ENCODE measurements around the gene TBX20.
"Not testable (repeated sequence)": the region's sequence is repeated elsewhere in the genome, so short reads cannot be mapped to it uniquely, and the experiment has no call there.

TBX20 gene

GRCh38 chr7:35255443-35256255 is 1.7 kb upstream of the TBX20 start:
- no peak for DNase-seq

- DNase-seq = no peak
Measured at GRCh38 chr7:35254496-35255442, 869 bp upstream of the TBX20 start.

DNA sequence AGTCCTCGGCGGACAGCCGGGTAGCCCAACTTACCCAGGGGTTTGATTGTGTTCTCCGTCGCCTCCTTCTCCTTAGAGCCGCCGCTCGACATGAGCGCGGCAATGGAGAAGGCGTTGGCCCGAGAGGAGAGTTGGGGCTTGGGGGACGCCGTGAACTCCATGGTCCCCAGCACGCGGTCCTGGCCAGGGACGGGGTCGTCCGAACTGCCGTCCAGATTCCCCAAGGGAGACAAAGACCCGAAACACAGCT is 515 bp downstream of the TBX20 start:
- no peak for DNase-seq

- DNase-seq = no peak
Measured at GRCh38 chr7:35252612-35253459, 1.1 kb downstream of the TBX20 start.

DNA sequence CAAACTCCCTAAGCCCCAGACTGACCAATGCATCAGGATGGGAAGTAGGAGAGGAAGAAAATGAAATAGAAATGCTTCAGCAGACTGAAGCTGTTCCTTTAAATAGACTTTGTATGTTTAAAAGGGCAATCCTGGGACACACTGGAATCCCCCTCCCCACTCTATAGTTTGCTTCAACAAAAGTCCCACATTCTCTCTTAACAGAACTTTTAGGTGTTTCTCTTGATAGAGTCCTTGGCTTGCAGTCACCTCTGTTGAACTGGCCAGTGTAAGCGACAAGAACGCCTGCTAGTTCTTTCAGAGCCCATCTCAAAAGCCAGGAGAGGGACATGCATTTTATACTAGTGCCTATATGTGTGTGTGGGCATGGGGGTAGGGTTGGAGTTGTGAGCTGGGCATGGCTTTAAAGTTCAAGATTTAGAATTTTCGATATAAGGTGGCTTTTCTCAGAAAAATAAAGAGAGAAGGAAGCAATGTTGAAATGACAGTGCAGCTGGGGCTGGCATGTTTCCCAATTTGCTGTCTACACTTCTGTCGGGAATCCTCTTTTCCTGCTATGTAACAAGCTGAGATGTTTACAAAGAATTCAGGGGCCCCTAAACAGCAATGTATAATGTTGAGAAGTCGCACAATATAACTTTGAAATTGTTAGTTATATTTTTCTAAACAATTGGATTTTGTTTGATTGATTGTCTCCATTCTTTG is 2.1 kb downstream of the TBX20 start:
- no peak for DNase-seq

GRCh38 chr7:35250941-35251340 is 3.0 kb downstream of the TBX20 start:
- DNase-seq = no peak

GRCh38 chr7:35250452-35250851 is 3.4 kb downstream of the TBX20 start:
- no peak for DNase-seq

DNA sequence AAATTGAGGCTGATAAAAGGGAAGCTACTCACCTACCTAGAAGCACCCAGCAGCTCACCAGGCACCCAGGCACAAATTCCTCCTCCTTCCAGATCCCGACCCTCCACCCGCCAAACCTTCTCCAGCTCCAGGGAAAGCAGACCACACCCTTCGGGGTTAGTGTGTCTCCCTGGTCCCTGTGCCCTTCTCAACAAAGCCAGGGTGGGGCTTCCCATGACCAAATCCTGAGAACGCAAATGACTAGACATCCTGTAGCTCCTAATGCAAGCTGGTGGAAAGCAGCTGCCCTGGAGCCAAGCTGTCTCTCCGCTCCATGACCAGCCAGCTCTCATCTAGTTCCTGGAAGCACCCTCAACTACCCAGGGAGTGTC is 4.4 kb downstream of the TBX20 start:
- no peak for DNase-seq

DNA sequence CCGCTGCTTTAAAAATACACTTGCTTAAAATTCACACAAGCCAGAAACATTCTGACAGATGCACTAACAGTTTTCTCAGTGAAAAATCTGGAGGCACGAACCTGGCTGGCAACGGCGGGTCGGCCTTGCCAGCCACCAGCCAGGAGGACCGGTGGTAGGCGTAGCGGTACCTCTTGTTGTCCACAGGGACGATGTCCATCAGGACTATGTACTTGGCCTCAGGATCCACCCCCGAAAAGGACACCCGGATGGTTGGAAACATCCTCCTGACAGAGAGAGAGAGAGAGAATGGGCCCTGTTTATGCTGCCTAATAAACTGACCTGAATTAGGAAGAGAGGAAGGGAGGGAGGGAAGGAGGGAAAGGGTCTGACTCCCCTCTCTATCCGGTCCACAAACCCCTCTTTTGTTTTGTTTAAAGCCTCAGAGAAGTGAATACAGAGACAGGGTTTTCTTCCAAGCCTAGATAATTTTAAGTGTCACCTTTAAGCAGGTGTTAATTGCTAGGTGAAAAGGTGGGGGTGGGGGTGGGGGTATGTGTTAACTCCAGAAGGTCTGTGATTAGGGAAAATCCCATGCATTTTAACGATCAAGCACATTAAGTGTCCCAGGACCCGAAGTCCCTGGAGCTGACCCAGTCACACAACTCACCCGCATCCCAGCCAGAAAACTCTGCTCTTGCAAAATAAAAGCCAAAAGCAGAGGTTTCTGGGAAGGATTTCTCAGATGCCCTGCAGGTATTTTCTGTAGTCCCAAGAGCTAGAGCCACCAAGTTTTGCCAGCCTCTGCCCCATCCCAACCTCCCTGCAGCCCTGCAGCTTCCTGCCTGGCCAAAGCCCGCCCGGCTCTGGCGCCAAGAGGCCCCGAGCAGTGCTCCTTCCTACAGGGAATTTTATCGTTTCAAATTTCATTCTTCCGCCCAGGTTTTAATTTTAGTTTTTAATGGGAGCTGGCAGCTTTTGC is 5.0 kb downstream of the TBX20 start:
- DNase-seq = no peak

- no peak for DNase-seq
Measured at GRCh38 chr7:35246819-35247218, 7.1 kb downstream of the TBX20 start.

DNA sequence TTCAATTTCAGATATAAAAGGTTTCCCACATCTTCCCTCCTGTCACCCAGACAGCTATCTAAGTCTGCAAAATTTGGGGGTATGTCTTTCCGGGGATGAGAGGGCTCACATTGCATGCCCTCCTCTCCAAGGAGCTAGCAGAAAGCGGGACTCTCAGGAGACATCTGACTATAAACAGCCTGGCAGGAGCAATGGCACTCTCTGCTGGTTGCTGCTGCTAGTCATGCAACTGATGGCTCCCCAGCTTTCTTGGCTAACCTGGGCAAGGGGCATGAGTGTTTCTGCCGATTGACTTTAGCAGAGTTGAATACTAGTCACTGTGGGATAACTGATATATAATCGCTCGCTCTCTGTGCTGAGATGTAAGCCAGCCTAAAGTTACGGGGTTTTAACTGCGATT is 12.0 kb downstream of the TBX20 start:
- DNase-seq = no peak

- no peak for DNase-seq
Measured at GRCh38 chr7:35241436-35241835, 12.5 kb downstream of the TBX20 start.

DNA sequence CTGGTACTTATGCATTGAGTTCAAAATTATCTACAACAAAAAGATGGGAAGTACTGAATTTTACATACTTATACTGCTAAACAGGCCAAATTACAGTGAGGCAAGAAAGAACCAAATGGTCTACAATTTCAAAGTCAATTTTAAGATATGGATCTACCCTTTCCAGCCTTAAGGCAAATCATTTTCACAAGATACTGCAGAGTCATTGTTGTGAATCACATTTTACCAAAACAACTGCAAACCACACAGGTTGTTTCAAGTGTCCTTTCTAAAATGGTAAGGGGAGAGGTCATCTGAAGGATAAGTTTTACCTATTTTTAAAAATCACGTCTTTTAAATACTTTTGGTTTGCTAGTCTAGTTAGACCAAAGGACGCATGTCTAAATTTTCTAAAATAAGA is 12.9 kb downstream of the TBX20 start:
- DNase-seq = not testable (repeated sequence)

- DNase-seq = not testable (repeated sequence)
Measured at GRCh38 chr7:35238456-35238855, 15.4 kb downstream of the TBX20 start.

- DNase-seq = no peak
Measured at GRCh38 chr7:35232994-35233393, 20.9 kb downstream of the TBX20 start.

GRCh38 chr7:35231221-35231620 is 22.7 kb downstream of the TBX20 start:
- not testable (repeated sequence) for DNase-seq

GRCh38 chr7:35229116-35229780 is 24.7 kb downstream of the TBX20 start:
- not testable (repeated sequence) for DNase-seq

GRCh38 chr7:35228496-35229051 is 25.3 kb downstream of the TBX20 start:
- DNase-seq = not testable (repeated sequence)

DNA sequence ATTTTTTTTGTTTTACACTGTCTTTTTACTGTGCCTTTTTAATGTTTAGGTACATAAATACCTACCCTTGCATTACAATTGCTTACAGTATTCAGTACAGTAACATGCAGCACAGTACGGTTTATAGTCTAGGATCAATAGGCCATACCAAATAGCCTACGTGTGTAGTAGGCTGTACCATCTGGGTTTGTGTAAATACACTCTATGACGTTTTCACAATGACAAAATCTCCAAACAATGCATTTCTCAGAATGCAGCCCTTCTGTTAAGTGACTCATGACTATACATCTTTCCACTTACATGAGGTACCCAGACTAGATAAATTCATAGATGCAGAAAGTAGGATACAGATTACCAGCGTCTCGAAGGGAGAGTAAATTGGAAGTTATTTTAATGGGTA is 26.5 kb downstream of the TBX20 start:
- not testable (repeated sequence) for DNase-seq

DNA sequence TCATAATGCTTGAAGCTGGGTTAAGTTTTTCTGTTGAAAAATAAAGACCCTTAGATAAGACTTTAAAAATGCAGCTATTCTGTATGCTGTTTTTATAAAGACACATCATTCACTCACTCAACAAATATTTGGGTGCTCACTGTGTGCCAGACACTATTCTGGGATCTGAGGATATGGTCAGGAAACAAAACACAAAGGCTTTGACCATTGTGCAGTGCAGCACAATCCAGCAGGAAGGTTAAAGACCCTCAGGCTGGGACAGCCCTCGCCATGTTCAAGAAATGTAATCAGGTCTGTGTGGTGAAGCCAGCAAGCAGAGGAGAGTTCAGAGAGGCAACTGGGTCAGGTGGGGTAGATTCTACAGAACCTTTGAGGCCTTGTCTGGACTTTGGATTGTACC is 31.5 kb downstream of the TBX20 start:
- not testable (repeated sequence) for DNase-seq
